ENCODE data around the gene DVL3.

DVL3 gene

DNA sequence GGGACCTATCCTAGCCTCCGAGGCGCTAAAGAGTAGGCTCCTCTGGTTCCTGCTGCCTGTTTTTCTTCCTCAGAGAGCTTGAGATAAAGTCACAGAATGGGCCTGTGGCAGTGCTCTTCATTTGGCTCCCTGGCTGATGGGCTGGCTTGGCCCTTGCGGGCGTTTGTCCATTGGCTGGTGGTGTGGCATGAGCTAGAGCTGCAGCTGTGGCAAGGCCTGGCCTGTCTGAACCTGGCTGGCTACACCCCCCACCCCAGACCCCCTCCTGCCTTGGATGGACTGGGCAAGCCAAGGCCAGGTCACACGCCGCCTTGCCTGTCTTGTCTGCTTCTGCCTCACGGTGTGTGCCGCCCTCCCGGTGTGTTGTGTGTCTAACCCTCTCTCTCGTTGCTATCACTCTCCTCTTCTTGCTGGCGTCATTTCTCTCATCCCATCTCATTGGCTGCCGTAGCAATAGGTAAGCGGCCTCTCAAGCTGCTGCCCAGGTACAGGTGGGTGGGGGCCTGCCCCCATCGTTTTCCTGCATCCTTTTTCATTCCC, 22.7 kb downstream of the DVL3 start:
- DNase-seq, result no peak

DNA sequence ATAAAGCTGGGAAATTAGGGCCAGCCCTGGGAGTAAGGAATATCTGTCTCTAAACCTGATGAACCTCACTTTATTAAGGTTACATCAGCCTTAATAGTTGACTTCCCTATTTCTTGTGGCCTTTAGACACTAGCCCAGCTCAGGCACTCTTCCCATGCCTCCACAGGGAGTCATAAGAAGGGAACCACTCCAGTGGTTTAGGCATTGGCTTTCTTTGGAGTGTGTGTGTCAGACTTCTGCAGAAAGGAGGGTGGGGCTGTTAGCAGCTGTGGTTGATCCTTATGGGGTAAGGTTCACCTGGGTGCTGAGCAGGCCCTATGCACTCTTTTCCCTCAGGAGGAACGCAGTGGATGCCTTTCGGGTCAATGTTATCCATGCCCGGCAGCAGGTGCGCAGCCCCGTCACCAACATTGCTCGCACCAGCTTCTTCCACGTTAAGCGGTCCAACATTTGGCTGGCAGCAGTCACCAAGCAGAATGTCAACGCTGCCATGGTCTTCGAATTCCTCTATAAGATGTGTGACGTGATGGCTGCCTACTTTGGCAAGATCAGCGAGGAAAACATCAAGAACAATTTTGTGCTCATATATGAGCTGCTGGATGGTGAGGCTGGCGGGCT, 23.5 kb downstream of the DVL3 start:
- DNase-seq, result no peak

GRCh38 chr3:184180165-184180564, 25.0 kb downstream of the DVL3 start:
- no peak for DNase-seq

- no peak for DNase-seq
Observed at GRCh38 chr3:184181596-184181995, 26.4 kb downstream of the DVL3 start.

DNA sequence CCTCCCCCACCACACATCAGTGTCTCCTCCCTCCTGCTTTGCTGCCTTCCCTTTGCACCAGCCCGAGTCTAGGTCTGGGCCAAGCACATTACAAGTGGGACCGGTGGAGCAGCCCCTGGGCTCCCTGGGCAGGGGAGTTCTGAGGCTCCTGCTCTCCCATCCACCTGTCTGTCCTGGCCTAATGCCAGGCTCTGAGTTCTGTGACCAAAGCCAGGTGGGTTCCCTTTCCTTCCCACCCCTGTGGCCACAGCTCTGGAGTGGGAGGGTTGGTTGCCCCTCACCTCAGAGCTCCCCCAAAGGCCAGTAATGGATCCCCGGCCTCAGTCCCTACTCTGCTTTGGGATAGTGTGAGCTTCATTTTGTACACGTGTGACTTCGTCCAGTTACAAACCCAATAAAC, 28.5 kb downstream of the DVL3 start:
- DNase-seq, result no peak

- DNase-seq, result no peak
Observed at GRCh38 chr3:184184546-184185230, 29.5 kb downstream of the DVL3 start.

DNA sequence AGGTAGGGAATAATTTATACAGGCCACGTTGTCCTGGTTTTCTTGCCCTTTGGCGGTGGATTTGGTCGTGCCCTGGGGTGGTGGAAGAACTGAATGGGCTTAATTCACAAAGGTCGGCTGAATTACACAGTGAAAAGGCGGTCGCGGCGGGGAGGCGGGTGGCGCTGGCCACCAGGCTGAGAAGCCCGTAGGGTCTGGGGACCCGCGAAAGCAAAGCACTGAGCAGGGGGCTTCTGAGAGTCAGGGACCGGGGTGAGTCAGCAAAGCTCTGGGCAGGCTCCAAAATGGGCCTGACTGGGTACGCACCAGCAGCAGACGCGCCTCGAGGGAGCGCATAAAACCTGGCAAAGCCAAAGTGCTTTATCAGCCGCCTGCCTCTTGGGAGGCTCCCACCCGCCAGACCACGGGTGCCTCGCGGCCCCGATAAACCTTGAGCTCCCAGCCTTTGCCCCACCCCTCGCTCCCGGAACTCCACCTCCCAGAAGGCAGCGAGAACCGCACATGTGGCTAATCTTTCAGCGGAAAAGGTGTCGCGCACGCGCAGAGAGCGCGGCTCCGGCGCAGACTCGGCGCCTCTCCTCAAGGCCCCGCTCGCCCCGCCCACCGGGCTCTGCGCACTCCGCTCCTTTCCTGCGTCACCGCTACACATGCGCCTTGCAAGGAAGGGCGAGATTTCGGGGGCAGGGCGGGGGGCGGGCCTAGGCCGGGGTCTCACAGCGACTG, 30.4 kb downstream of the DVL3 start:
- DNase-seq, result peak; percentile 100

DNA sequence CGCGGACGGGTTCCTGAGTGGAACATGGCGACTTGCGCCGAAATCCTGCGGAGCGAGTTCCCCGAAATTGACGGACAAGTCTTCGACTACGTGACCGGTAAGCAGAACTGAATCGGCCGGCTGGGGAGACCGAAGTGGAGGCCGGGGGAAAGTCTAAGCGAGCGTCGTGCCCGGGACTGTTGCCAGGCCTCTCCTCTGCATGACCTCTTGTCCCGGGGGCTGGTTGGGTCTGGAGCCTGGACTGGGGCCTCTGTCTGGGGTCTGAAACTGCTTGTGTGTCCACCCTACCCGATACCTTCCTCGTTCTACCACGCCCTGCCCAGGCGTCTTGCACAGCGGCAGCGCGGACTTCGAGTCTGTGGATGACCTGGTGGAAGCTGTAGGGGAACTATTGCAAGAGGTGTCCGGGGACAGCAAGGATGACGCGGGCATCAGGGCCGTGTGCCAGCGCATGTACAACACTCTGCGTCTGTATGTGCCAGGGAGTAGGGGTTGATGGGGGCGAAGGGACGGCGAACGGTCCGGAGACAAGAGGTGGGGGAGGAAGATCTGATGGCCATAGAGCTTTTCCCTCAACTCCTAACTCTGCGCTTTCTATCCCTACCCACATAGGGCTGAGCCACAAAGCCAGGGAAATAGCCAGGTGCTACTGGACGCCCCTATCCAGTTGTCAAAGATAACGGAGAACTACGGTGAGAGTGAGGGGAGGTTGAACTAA, 31.2 kb downstream of the DVL3 start, which contains the start of gene ABCF3:
Gene ABCF3 (plus strand): TSS at position 16 of the 718 bp plus-strand sequence. CDS start 9 bp downstream, at position 25.
- no peak for DNase-seq

DNA sequence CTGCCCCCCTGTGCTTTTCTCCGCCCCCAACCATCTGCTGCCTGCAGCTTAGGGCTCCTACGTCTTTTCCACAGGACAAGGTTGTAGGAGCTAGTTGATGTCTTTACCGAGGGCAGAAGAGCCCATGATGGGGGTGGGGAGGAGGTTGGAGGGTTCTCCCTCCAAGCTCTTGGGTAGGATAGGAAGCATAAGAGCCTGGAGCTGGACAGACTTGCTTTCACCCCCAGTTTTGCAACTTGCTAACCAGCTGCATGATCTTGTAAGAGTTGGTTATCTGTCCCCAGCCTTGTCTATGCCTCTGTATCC, 31.7 kb downstream of the DVL3 start:
- DNase-seq, result no peak

GRCh38 chr3:184188080-184188479, 32.9 kb downstream of the DVL3 start:
- no peak for DNase-seq

- DNase-seq, result no peak
Observed at GRCh38 chr3:184189421-184189820, 34.2 kb downstream of the DVL3 start.

DNA sequence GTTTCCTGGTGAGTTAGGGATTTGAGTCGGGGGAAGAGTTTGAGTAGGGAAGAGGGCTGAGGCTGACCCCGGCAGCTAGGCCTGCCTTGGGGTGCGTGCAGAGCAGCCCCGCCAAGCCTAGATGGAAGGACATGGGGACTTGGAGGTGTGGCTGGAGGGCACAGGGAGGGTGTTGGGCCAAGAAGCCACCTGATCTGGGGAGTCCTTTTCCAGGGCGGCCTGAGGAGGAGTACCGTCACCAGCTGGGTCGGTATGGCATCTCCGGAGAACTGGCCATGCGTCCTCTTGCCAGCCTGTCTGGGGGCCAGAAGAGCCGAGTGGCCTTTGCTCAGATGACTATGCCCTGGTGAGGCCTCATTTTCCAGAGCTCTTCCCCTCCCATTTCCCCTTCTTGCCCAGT, 37.7 kb downstream of the DVL3 start:
- DNase-seq, result no peak

DNA sequence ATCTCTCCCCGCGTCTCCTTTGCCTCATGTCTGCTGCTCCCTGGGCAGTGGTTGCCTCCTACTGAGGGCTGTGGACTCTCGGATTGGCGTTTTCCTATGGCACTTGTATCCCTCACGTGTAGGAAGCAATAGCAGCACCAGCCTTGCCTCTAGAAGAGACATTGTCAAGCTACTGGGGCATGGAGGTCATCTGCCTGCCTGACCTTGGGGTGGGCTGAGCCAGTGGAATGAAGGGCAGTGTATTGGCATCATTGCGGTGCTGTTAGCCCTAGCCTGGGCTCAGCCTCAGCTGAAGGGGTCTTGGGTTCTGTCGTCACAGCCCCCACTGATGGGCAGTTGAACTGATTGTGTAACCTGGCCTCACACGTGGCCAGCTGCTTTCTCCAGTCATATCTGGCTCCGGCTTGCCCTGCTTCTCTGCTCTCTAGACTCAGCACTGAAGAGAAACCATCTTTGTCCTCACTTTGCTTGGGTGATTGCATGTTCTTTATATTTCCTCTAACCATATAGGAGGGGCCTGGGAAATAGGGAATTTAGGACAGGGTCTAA, 38.9 kb downstream of the DVL3 start:
- no peak for DNase-seq

DNA sequence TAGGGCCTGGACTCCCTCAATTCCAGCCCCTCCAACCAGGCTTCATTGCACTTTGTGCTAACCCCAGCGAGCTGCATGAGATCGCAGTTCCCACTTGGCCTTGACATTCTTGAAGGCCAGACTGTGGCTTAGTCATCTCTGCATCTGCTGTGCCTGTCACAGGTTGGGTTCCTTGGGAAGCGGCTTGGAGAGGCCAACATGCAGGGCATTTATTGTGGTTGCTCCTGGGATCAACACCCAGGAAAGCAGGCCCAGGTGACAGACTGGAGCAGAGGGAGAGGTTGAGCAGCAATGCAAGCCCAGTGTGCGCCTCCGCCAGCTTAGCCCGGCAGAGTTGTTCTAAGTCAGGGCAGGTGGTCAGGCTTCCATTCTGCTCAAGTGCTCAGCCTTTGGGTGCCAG, 41.4 kb downstream of the DVL3 start:
- no peak for DNase-seq

GRCh38 chr3:184198509-184198908, 43.3 kb downstream of the DVL3 start:
- DNase-seq, result no peak

DNA sequence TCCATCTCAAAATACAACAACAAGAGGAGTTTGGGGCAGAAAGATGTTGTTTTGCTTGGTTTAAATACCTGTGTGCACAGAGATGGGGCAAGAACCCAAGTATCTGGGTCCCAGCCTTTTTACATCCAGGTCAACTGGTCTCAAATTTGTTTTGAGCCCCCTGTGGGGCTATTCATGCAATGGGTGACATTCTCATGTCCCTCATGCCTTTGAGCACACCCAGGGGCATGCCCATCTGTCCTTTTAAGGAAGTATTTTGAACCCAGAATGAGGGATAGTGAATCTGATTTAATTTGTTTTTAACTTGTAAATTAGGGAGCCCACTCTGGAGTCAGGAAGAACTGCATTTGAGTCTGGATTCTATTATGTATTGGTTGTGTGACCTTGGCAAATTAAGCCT, 45.6 kb downstream of the DVL3 start:
- no peak for DNase-seq

- no peak for DNase-seq
Observed at GRCh38 chr3:184203526-184203925, 48.3 kb downstream of the DVL3 start.

DNA sequence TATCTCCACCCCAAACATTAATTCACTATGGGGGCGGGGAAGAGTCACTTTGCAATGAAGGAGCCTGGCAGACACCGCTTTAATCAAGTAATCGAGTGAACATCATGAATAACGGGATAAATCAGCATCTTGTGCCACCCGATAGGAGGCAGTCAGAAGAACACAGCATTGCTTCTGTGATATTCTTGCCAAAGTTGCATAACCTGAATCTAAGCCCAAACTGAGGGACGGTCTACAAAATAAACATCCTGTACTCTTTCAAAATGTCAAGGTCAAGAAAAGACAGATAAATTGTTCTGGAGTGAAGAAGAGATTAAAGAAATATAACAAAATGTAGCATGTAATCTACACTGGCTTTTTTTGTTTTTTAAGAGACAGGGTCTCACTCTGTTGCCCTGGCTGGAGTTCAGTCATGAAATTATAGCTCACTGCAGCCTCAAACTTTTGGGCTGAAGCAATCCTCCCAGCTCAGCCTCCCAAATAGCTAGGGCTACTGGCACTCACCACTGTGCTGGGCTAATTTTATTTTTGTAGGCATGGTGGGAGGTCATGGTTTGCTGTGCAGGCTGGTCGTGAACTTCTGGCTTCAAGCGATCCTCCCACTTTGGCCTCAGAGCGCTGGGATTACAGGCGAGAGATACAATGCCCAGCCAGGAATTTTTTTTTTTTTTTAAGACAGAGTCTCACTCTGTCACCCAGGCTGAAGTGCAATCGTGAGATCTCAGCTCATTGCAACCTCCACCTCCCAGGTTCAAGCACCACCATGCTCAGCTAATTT, 54.2 kb downstream of the DVL3 start:
- no peak for DNase-seq

DNA sequence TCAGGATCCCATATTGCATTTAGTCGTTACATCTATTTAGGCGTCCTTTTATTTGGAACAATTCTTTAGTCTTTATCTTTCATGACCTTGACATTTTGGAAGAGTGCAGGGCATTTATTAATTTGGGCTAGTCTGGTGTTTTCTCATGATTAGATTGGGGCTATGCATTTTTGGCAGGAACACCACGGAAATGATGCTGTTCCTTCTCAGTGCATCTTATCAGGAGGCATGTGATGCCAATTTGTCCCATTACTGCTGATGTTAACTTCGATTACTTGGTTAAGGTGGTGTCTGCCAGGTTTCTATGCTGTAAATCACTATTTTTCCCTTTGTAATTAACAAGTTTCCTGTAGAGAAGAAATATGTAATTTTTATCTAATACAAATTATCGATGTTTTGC, 56.1 kb downstream of the DVL3 start:
- no peak for DNase-seq

DNA sequence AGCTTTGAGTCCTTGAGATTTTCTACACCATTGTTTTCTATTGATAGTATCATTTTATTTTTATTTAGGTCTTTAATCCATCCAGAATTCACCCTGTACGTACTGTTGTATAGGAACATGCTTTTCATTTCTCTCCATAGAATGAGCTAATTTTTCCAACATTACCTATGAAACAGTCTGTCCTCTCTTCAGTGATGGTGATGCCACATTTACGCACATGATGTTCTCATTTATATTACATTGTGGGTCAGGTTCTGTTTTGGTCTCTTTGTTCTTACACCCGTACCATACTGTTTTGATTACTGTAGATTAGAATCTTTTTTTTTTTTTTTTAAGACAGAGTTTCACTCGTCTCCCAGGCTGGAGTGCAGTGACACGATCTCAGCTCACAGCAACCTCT, 56.5 kb downstream of the DVL3 start:
- no peak for DNase-seq

DNA sequence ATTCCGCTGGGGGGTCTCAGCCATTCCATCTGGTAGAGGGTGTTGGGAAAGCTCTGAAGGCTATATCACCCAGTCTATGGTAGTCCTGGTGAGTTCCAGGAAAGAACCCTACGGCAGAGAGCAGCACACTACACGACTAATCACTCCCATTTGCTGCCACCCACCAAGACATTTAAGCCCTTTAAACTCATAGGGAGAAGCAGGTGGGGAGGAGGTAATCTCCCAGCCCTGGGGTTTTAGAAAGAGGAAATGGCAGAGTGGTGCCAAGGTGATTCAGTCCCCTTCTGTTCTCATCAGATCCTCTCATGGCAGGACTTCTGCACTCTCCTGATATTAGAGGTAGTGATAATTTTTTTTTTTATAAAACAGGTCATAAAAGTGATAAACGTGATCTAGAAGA, 63.6 kb downstream of the DVL3 start:
- no peak for DNase-seq

- DNase-seq, result no peak
Observed at GRCh38 chr3:184222521-184222920, 67.3 kb downstream of the DVL3 start.
